OCI-LY7 (cell line): ENCODE results near the gene ADAMTS5.

Source experiments
- CTCF ChIP-seq: fragments of 200-600 bp; sonication (generic); conservative IDR thresholded peaks from 2 replicates; pipeline ENCODE4 v1.5.1; 2014; ENCODE audit warnings: mild to moderate bottlenecking, antibody characterized with exemption, low read length, moderate library complexity, mixed read lengths
- EZH2phosphoT487 ChIP-seq: fragments of 200-600 bp; sonication (generic); IDR thresholded peaks from 2 replicates; pipeline ENCODE4 v1.6.1; 2018; ENCODE audit warnings: low read depth, borderline replicate concordance, mild to moderate bottlenecking, mixed run types, antibody characterized with exemption, low read length, moderate library complexity, mixed read lengths

- TF ChIP-seq CTCF, result no peak
- TF ChIP-seq EZH2phosphoT487, result no peak
Observed at GRCh38 chr21:26983576-26983975, 16.7 kb upstream of the ADAMTS5 start.
